ENCODE data around the gene SOST. TPM values are rescaled to one million over a fixed set of nuclear protein-coding genes. Genes with fewer than 3 reads are reported as not detected.

Gene SOST
- total RNA-seq, 4 donors from 2014 or later = not detected

DNA sequence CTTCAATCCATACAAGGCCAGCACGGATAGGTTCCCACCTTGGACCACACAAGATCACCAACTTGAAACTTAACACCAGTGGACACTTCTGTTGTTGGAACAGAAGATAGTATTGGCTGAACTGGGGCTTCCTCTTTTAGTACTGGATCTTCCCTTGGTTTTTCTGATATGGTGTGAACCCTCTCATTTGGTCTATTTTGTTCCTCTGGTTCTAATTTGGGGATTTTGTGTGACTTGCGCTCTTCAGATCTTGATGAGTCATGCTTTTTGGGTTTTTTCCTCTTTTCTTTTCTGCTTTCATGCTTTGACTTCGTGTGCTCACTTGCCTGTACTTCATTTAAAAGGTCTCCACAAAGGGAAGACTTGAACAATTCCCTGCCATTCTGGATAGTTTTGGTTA, 39.0 kb downstream of the SOST start:
- Histone ChIP-seq H3K27me3 (no peaks in the 10 kb centered on the region), H3K9me3 (no peaks in the 10 kb centered on the region), H3K4me1 (no peaks in the 10 kb centered on the region), H3K27ac (peak overlapping the region in 1 of 2 donors; percentile 92), H3K36me3 (no peaks in the 10 kb centered on the region), H3K4me3 (no peak overlapping the region)
- intact Hi-C loops (cut with DNase I; ENCODE audit: low total_unique reads) = no loop called here
- no peak for DNase-seq
- TF ChIP-seq POLR2A (IDR thresholded peaks at IDR 0.05) = no peak
- TF ChIP-seq, protein P1, sequence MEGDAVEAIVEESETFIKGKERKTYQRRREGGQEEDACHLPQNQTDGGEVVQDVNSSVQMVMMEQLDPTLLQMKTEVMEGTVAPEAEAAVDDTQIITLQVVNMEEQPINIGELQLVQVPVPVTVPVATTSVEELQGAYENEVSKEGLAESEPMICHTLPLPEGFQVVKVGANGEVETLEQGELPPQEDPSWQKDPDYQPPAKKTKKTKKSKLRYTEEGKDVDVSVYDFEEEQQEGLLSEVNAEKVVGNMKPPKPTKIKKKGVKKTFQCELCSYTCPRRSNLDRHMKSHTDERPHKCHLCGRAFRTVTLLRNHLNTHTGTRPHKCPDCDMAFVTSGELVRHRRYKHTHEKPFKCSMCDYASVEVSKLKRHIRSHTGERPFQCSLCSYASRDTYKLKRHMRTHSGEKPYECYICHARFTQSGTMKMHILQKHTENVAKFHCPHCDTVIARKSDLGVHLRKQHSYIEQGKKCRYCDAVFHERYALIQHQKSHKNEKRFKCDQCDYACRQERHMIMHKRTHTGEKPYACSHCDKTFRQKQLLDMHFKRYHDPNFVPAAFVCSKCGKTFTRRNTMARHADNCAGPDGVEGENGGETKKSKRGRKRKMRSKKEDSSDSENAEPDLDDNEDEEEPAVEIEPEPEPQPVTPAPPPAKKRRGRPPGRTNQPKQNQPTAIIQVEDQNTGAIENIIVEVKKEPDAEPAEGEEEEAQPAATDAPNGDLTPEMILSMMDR (IDR thresholded peaks at IDR 0.05) = no peak

DNA sequence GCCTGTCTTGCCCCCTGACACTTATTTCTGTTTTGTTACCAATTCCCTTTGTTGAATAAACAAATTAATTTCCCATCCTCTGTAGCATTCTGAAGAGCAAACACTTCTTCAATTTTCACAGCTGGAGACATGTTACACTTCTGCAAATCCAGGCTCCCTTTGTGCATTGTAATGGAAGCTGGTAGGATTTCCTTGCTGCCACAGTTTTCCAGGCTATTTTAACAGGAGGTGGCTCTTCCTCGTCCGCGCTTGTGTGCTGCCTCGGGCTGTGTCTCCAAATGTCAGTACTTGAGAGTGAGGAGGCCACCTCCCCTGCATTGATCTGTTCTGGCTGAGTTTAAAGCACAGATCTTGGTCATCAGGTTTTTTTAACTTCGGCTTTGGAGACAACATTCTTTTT, 40.0 kb downstream of the SOST start:
- no peak for DNase-seq
- intact Hi-C loops (cut with DNase I; ENCODE audit: low total_unique reads) = no loop called here
- Histone ChIP-seq H3K9me3 (no peaks in the 10 kb centered on the region), H3K4me3 (no peak overlapping the region), H3K27me3 (no peaks in the 10 kb centered on the region), H3K36me3 (no peaks in the 10 kb centered on the region), H3K27ac (no peak overlapping the region), H3K4me1 (no peaks in the 10 kb centered on the region)
- TF ChIP-seq POLR2A (IDR thresholded peaks at IDR 0.05) = no peak

- no peak for DNase-seq
- Histone ChIP-seq H3K36me3 (no peaks in the 10 kb centered on the region), H3K9me3 (no peaks in the 10 kb centered on the region), H3K4me1 (no peaks in the 10 kb centered on the region), H3K27me3 (no peaks in the 10 kb centered on the region), H3K27ac (no peak overlapping the region), H3K4me3 (no peak overlapping the region)
- TF ChIP-seq, protein P1 (IDR thresholded peaks at IDR 0.05) = no peak
- no peak for TF ChIP-seq POLR2A (IDR thresholded peaks at IDR 0.05)
- intact Hi-C loops (cut with DNase I; ENCODE audit: low total_unique reads) = no loop called here
These were observed 40.7 kb downstream of the SOST start for GRCh38 chr17:43717913-43718312.

DNA sequence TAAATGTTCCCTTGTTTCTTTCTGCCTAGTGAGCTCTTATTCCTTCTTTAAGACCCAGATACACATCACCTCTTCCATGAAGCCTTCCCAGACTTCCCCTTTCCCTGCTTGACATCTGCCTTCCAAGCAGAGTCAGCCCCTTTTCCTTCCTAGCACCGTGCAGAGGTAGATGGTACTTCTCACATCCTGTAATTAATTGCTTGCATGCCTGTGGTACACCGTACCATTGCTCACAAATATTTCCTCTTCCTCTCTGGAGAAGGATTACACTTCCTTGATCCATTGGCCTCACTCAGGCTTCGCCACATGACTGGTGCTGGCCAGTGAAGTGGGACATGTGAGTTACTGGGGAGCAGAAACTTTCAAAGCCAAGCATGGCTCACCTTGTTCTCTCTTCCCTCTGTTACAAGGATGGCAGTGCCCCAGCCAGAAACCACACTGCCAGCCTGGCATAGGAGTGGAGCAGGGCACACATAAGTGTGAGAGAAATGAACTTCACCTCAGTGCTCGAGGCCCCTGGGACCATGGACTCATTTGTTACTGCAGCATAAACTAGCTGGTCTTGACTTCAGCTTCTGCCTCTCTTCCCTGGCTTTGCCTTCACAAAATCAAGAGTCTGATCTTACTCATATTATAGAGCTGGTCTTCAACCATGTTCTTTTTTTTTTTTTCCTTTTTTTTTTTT, 44.0 kb downstream of the SOST start:
- Histone ChIP-seq H3K9me3 (no peaks in the 10 kb centered on the region), H3K4me1 (no peaks in the 10 kb centered on the region), H3K27ac (no peak overlapping the region), H3K4me3 (no peak overlapping the region), H3K27me3 (no peaks in the 10 kb centered on the region), H3K36me3 (no peaks in the 10 kb centered on the region)
- no peak for DNase-seq
- TF ChIP-seq, protein P1 (IDR thresholded peaks at IDR 0.05) = no peak
- no peak for TF ChIP-seq POLR2A (IDR thresholded peaks at IDR 0.05)
- intact Hi-C loops (cut with DNase I; ENCODE audit: low total_unique reads) = no loop called here

GRCh38 chr17:43713494-43714162, 45.0 kb downstream of the SOST start:
- H3K9me3 ChIP-seq = no peaks in the 10 kb centered on the region
- H3K36me3 ChIP-seq = no peaks in the 10 kb centered on the region
- DNase-seq = no peak
- TF ChIP-seq, protein P1 (IDR thresholded peaks at IDR 0.05) = no peak
- TF ChIP-seq POLR2A (IDR thresholded peaks at IDR 0.05) = no peak
- H3K4me1 ChIP-seq = no peaks in the 10 kb centered on the region
- H3K27me3 ChIP-seq = no peaks in the 10 kb centered on the region
- H3K4me3 ChIP-seq = peak overlapping the region; percentile 12 to 33
- intact Hi-C loops (cut with DNase I; ENCODE audit: low total_unique reads) = no loop called here
- peak overlapping the region in 1 of 2 donors; percentile 27 for H3K27ac ChIP-seq
